IMR-90 (cell line): ENCODE results near the gene CNTFR. TPM values are rescaled to one million over a fixed set of nuclear protein-coding genes. Genes with fewer than 3 reads are reported as not detected.

ENCODE experiments used
- ATAC-seq: fragments of 200-7000 bp; cut with Tn5 transposase; 2 replicates; pipeline ENCODE4 v1.9.1; 2020; ENCODE audit warnings: low read depth, mild to moderate bottlenecking, moderate library complexity
- BruUV-seq: library from RNA; stranded (reverse); fragments of 400-500 nt; replicated peaks from 2 replicates; lab custom pipeline; 2021; lab: Mats Ljungman, UMichigan
- CTCF ChIA-PET: fragments of 300-600 bp; formaldehyde crosslinking; extraction: SDS; loops from one replicate; lab custom pipeline; 2021; ENCODE audit warnings: antibody characterized with exemption; lab: Yijun Ruan, JAX
- POLR2A ChIA-PET: fragments of 300-600 bp; sonication (Branson Sonifier 250); formaldehyde crosslinking; loops from one replicate; lab custom pipeline; 2022; ENCODE audit warnings: antibody characterized with exemption; ENCODE audit not compliant: unreplicated experiment; lab: Charles Lee
- DNase-seq: peaks from one replicate; pipeline ENCODE4 v3.0.0; 2013
- H2AFZ ChIP-seq: replicated peaks from 2 replicates; pipeline ENCODE3; 2013; ENCODE audit warnings: low read length, mild to moderate bottlenecking; ENCODE audit not compliant: poor library complexity
- H2AK5ac ChIP-seq: 2 replicates; pipeline ENCODE4 v1.6.1; 2013; ENCODE audit warnings: low read depth, low read length, inconsistent platforms
- H2AK9ac ChIP-seq: replicated peaks from 2 replicates; pipeline ENCODE3; 2013; ENCODE audit warnings: mild to moderate bottlenecking, low read depth, low read length, moderate library complexity; ENCODE audit not compliant: poor library complexity
- H2BK120ac ChIP-seq: 2 replicates; pipeline ENCODE4 v1.6.1; 2013; ENCODE audit warnings: low read depth, low read length, inconsistent platforms
- H2BK15ac ChIP-seq: 3 replicates; pipeline ENCODE4 v1.6.1; 2013; ENCODE audit warnings: low read depth, low read length, inconsistent platforms
- H2BK20ac ChIP-seq: 2 replicates; pipeline ENCODE4 v1.6.1; 2013; ENCODE audit warnings: low read depth, mild to moderate bottlenecking, inconsistent platforms, low read length, moderate library complexity
- H2BK5ac ChIP-seq: 2 replicates; pipeline ENCODE4 v1.6.1; 2013; ENCODE audit warnings: mild to moderate bottlenecking, low read depth, low read length, inconsistent platforms; ENCODE audit not compliant: poor library complexity, severe bottlenecking
- H3K14ac ChIP-seq: replicated peaks from 2 replicates; pipeline ENCODE4 v1.6.1; 2013; ENCODE audit warnings: low read depth, low read length, inconsistent platforms
- H3K18ac ChIP-seq: 2 replicates; pipeline ENCODE4 v1.6.1; 2013; ENCODE audit warnings: low read depth, low read length, control low read depth
- H3K23ac ChIP-seq: 2 replicates; pipeline ENCODE4 v1.6.1; 2013; ENCODE audit warnings: low read depth, low read length, inconsistent platforms
- H3K27ac ChIP-seq: 2 replicates; pipeline ENCODE4 v1.5.1; 2013; ENCODE audit warnings: mild to moderate bottlenecking, control low read depth, low read length; ENCODE audit not compliant: insufficient read depth
- H3K27me3 ChIP-seq: 2 replicates; pipeline ENCODE4 v1.6.1; 2013; ENCODE audit warnings: low read length; ENCODE audit not compliant: control insufficient read depth, insufficient read depth
- H3K36me3 ChIP-seq: 2 replicates; pipeline ENCODE4 v1.6.1; 2013; ENCODE audit warnings: low read length, mixed read lengths; ENCODE audit not compliant: control insufficient read depth, insufficient read depth
- H3K4ac ChIP-seq: 2 replicates; pipeline ENCODE4 v1.6.1; 2013; ENCODE audit warnings: low read depth, low read length, inconsistent platforms
- H3K4me1 ChIP-seq: 2 replicates; pipeline ENCODE4 v1.6.1; 2013; ENCODE audit warnings: low read length, mixed read lengths; ENCODE audit not compliant: control insufficient read depth, insufficient read depth
- H3K4me2 ChIP-seq: 2 replicates; pipeline ENCODE4 v1.6.1; 2013; ENCODE audit warnings: low read depth, mild to moderate bottlenecking, control low read depth, low read length, moderate library complexity
- H3K4me3 ChIP-seq: 2 replicates; pipeline ENCODE4 v1.5.1; 2013; ENCODE audit warnings: low read depth, mild to moderate bottlenecking, control low read depth, low read length, moderate library complexity; ENCODE audit not compliant: insufficient read depth
- H3K56ac ChIP-seq: 2 replicates; pipeline ENCODE4 v1.6.1; 2013; ENCODE audit warnings: low read length, inconsistent platforms; ENCODE audit not compliant: insufficient read depth; ENCODE audit errors: extremely low read depth
- H3K79me1 ChIP-seq, 2 experiments: 2 replicates each; pipeline ENCODE4 v1.6.1; 2013; ENCODE audit warnings: low read length in 2 of 2, inconsistent platforms in 1 of 2, low read depth in 1 of 2
- H3K9ac ChIP-seq: 2 replicates; pipeline ENCODE4 v1.6.1; 2013; ENCODE audit warnings: low read depth, low read length, control low read depth
- H3K9me1 ChIP-seq: 2 replicates; pipeline ENCODE4 v1.6.1; 2013; ENCODE audit warnings: low read length, inconsistent platforms; ENCODE audit not compliant: insufficient read depth
- H3K9me3 ChIP-seq: 2 replicates; pipeline ENCODE4 v1.6.1; 2013; ENCODE audit warnings: low read length; ENCODE audit not compliant: control insufficient read depth, insufficient read depth
- H4K20me1 ChIP-seq: 2 replicates; pipeline ENCODE4 v1.6.1; 2013; ENCODE audit warnings: low read length, inconsistent platforms; ENCODE audit not compliant: insufficient read depth
- H4K5ac ChIP-seq: 2 replicates; pipeline ENCODE4 v1.6.1; 2013; ENCODE audit warnings: mild to moderate bottlenecking, low read depth, low read length, control low read depth
- H4K8ac ChIP-seq, 2 experiments: 2 replicates each; pipeline ENCODE4 v1.6.1; 2013; ENCODE audit warnings: low read depth in 2 of 2, low read length in 2 of 2, control low read depth in 1 of 2, inconsistent platforms in 1 of 2
- H4K91ac ChIP-seq: 2 replicates; pipeline ENCODE4 v1.6.1; 2013; ENCODE audit warnings: low read depth, low read length, inconsistent platforms; ENCODE audit not compliant: insufficient read depth
- CEBPB ChIP-seq: IDR thresholded peaks from 2 replicates; pipeline ENCODE4 v1.6.1; 2012; ENCODE audit warnings: low read depth, low read length, improper control_type of control experiment
- CHD1 ChIP-seq: IDR thresholded peaks from 2 replicates; pipeline ENCODE4 v1.6.1; 2012; ENCODE audit warnings: low read depth, low read length, improper control_type of control experiment
- FOS ChIP-seq: fragments of 150-350 bp; IDR thresholded peaks from 2 replicates; pipeline ENCODE4 v1.6.1; 2016; ENCODE audit warnings: low read depth, low read length
- MAZ ChIP-seq: IDR thresholded peaks from 2 replicates; pipeline ENCODE4 v1.6.1; 2012; ENCODE audit warnings: low read depth, mild to moderate bottlenecking, low read length, improper control_type of control experiment, moderate library complexity, borderline replicate concordance
- MXI1 ChIP-seq: IDR thresholded peaks from 2 replicates; pipeline ENCODE4 v1.6.1; 2012; ENCODE audit warnings: low read depth, mild to moderate bottlenecking, low read length, moderate library complexity, borderline replicate concordance
- POLR2A ChIP-seq: IDR thresholded peaks from 2 replicates; pipeline ENCODE4 v1.6.1; 2012; ENCODE audit warnings: mild to moderate bottlenecking, low read depth, low read length
- RAD21 ChIP-seq: IDR thresholded peaks from 2 replicates; pipeline ENCODE4 v1.6.1; 2012; ENCODE audit warnings: low read length, improper control_type of control experiment
- RCOR1 ChIP-seq: IDR thresholded peaks from 2 replicates; pipeline ENCODE4 v1.6.1; 2012; ENCODE audit warnings: mild to moderate bottlenecking, low read length, improper control_type of control experiment; ENCODE audit not compliant: insufficient replicate concordance
- RFX5 ChIP-seq: IDR thresholded peaks from 2 replicates; pipeline ENCODE4 v1.8.0; 2012; ENCODE audit warnings: low read depth, mild to moderate bottlenecking, low read length, moderate library complexity
- SMC3 ChIP-seq: fragments of 150-350 bp; IDR thresholded peaks from 2 replicates; pipeline ENCODE4 v1.6.1; 2016; ENCODE audit warnings: low read depth, mild to moderate bottlenecking, antibody characterized with exemption, low read length, moderate library complexity
- WGBS, 2 experiments: methylation state at CpG; one replicate each; pipeline versions ENCODE4 v1.1.5 to v1.1.7; 2013; ENCODE audit warnings: missing lambda C conversion rate in 2 of 2; ENCODE audit not compliant: insufficient read length in 1 of 2; ENCODE audit errors: extremely low coverage in 2 of 2; 5-methylcytosine and 5-hydroxymethylcytosine counted together
- dilution Hi-C: fragments of 300-500 bp; cut with HindIII; formaldehyde crosslinking; loops from one replicate; pipeline ENCODE4 v1.14.3; 2018; ENCODE audit warnings: low sequenced_read_pairs; ENCODE audit not compliant: unreplicated experiment
- in situ Hi-C: fragments of 300-500 bp; cut with MboI; formaldehyde crosslinking; loops from 3 replicates; pipeline ENCODE4 v1.14.3; 2019; ENCODE audit warnings: low sequenced_read_pairs, inconsistent platforms, mixed read lengths
- intact Hi-C: fragments of 100-400 bp; cut with micrococcal nuclease; formaldehyde crosslinking; loops from 2 replicates; pipeline ENCODE4 v1.10.0; 2022
- polyA plus RNA-seq, 3 experiments: library from polyadenylated mRNA; depleted of rRNA; stranded (reverse); fragments of >200 nt; gene quantifications; 2 replicates each; pipeline ENCODE4 v1.2.3, GENCODE V29; 2012; ENCODE audit warnings: low replicate concordance in 1 of 3
- total RNA-seq: library from RNA; depleted of rRNA; stranded (reverse); fragments of >200 nt; gene quantifications from 2 replicates; pipeline ENCODE4 v1.2.3, GENCODE V29; 2012
- TF ChIP-seq, protein P1 (sequence below): fragments of 150-350 bp; IDR thresholded peaks from 2 replicates; pipeline ENCODE4 v1.6.1; 2016; ENCODE audit warnings: low read depth, mild to moderate bottlenecking, low read length, moderate library complexity, borderline replicate concordance
- TF ChIP-seq, protein P2 (sequence below): conservative IDR thresholded peaks from 2 replicates; pipeline ENCODE4 v1.5.1; 2012; ENCODE audit warnings: mild to moderate bottlenecking, low read depth, low read length, improper control_type of control experiment

Gene CNTFR
- total and polyA plus RNA-seq, 2 of the 4 experiments (the other 2 are of a cell fraction): not detected

DNA sequence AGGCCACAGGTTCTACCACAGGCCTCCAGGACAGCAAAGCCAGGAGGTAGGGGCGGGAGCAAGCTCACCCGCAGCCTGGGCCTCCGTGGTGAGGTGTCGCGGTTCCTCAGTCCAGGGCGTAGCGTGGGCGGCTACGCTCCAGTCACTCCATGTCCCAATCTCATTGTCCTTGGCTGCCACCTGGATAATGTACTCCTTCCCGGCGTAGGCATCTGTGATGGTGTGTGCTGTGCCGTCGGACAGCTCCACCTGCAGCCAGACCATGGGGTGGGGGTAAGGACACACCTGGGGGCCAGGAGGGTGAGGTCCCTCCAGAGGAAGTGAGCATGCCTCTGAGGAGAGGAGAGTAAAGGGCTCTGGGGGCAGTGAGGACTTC is 36.9 kb downstream of the CNTFR start:
- Histone ChIP-seq H2AK5ac (no peak overlapping the region), H3K4me1 (no peaks in the 10 kb centered on the region), H3K36me3 (no peaks in the 10 kb centered on the region), H2AFZ (no peak overlapping the region), H4K91ac (no peak overlapping the region), H2BK120ac (no peak overlapping the region), H3K79me1 (no peaks in the 10 kb centered on the region), H3K4me3 (no peak overlapping the region), H4K8ac (no peak overlapping the region), H3K4me2 (no peak overlapping the region), H3K9me3 (no peaks in the 10 kb centered on the region), H3K4ac (no peak overlapping the region), H3K14ac (no peak overlapping the region), H4K5ac (no peak overlapping the region), H3K9me1 (no peaks in the 10 kb centered on the region), H2AK9ac (no peak overlapping the region), H4K20me1 (no peaks in the 10 kb centered on the region), H2BK15ac (no peak overlapping the region), H3K18ac (no peak overlapping the region), H2BK5ac (no peak overlapping the region), H3K27ac (no peak overlapping the region), H3K9ac (no peak overlapping the region), H3K27me3 (peaks cover 54% of the 10 kb centered on the region), H2BK20ac (no peak overlapping the region), H3K23ac (no peak overlapping the region), H3K56ac (no peak overlapping the region)
- CTCF ChIA-PET: interaction anchor here (0.8 kb wide), 1 partner anchor 10 kb away, joined by 3 read pairs; no protein-coding TSS in a partner anchor
- no TSS peak for BruUV-seq
- DNase-seq (no peak), ATAC-seq (no peak)
- intact Hi-C loops (no loop called here), dilution Hi-C loops (no loop called here), in situ Hi-C loops (loop anchor here (5.0 kb wide), 1 partner anchor 45 kb away; no protein-coding TSS in a partner anchor)
- 91% methylated on average over 6 of the region's 13 CpGs; no CpG with 5 or more reads in 1 of the 2 experiments for WGBS, 2 experiments
- POLR2A ChIA-PET: no interaction called here
- TF ChIP-seq, protein P1, sequence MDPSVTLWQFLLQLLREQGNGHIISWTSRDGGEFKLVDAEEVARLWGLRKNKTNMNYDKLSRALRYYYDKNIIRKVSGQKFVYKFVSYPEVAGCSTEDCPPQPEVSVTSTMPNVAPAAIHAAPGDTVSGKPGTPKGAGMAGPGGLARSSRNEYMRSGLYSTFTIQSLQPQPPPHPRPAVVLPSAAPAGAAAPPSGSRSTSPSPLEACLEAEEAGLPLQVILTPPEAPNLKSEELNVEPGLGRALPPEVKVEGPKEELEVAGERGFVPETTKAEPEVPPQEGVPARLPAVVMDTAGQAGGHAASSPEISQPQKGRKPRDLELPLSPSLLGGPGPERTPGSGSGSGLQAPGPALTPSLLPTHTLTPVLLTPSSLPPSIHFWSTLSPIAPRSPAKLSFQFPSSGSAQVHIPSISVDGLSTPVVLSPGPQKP: no peak
- no peak for TF ChIP-seq MXI1
- no peak for TF ChIP-seq SMC3
- no peak for TF ChIP-seq RAD21
- no peak for TF ChIP-seq RFX5
- no peak for TF ChIP-seq POLR2A
- TF ChIP-seq MAZ: no peak
- TF ChIP-seq FOS: no peak
- TF ChIP-seq RCOR1: no peak
- TF ChIP-seq CEBPB: no peak
- TF ChIP-seq CHD1: no peak
- TF ChIP-seq, protein P2, sequence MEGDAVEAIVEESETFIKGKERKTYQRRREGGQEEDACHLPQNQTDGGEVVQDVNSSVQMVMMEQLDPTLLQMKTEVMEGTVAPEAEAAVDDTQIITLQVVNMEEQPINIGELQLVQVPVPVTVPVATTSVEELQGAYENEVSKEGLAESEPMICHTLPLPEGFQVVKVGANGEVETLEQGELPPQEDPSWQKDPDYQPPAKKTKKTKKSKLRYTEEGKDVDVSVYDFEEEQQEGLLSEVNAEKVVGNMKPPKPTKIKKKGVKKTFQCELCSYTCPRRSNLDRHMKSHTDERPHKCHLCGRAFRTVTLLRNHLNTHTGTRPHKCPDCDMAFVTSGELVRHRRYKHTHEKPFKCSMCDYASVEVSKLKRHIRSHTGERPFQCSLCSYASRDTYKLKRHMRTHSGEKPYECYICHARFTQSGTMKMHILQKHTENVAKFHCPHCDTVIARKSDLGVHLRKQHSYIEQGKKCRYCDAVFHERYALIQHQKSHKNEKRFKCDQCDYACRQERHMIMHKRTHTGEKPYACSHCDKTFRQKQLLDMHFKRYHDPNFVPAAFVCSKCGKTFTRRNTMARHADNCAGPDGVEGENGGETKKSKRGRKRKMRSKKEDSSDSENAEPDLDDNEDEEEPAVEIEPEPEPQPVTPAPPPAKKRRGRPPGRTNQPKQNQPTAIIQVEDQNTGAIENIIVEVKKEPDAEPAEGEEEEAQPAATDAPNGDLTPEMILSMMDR: no peak
